Stimulated activated CD8-positive, alpha-beta memory T cell treated with anti-CD3 and anti-CD28 coated beads, Interleukin-15, amount 100 ng/mL, for 24 hours (primary cell): ENCODE measurements around the gene RERE.

Experiments
- DNase-seq: peaks from one replicate; pipeline ENCODE4 v3.0.0-alpha.2; 2020; ENCODE audit warnings: low read depth

The RERE gene

GRCh38 chr1:8423692-8424538, 393.5 kb downstream of the RERE start:
- DNase-seq, result peak; percentile 19

GRCh38 chr1:8423269-8423691, 394.2 kb downstream of the RERE start:
- no peak for DNase-seq

- no peak for DNase-seq
Observed at GRCh38 chr1:8422510-8423268, 394.8 kb downstream of the RERE start.

GRCh38 chr1:8421721-8422120, 395.7 kb downstream of the RERE start:
- no peak for DNase-seq

- DNase-seq, result no peak
Observed at GRCh38 chr1:8420318-8420717, 397.1 kb downstream of the RERE start.

- no peak for DNase-seq
Observed at GRCh38 chr1:8419861-8420260, 397.6 kb downstream of the RERE start.

- no peak for DNase-seq
Observed at GRCh38 chr1:8419172-8419571, 398.3 kb downstream of the RERE start.

- no peak for DNase-seq
Observed at GRCh38 chr1:8418301-8418700, 399.1 kb downstream of the RERE start.

GRCh38 chr1:8417625-8418024, 399.8 kb downstream of the RERE start:
- no peak for DNase-seq

GRCh38 chr1:8416881-8417280, 400.6 kb downstream of the RERE start:
- DNase-seq, result no peak

- no peak for DNase-seq
Observed at GRCh38 chr1:8415526-8416278, 401.7 kb downstream of the RERE start.

- DNase-seq, result no peak
Observed at GRCh38 chr1:8412183-8412831, 405.1 kb downstream of the RERE start.

- no peak for DNase-seq
Observed at GRCh38 chr1:8411803-8412182, 405.6 kb downstream of the RERE start.

GRCh38 chr1:8410791-8411190, 406.6 kb downstream of the RERE start:
- no peak for DNase-seq

- no peak for DNase-seq
Observed at GRCh38 chr1:8409606-8410005, 407.8 kb downstream of the RERE start.

GRCh38 chr1:8409106-8409505, 408.3 kb downstream of the RERE start:
- DNase-seq, result no peak

- DNase-seq, result no peak
Observed at GRCh38 chr1:8408151-8408839, 409.1 kb downstream of the RERE start.

- DNase-seq, result no peak
Observed at GRCh38 chr1:8407652-8408051, 409.8 kb downstream of the RERE start.

- DNase-seq, result no peak
Observed at GRCh38 chr1:8406960-8407359, 410.5 kb downstream of the RERE start.

GRCh38 chr1:8406011-8406410, 411.4 kb downstream of the RERE start:
- DNase-seq, result no peak
